HG03064 (cell line): ENCODE measurements around the gene ABHD12.
"Not testable (repeated sequence)": the region's sequence is repeated elsewhere in the genome, so short reads cannot be mapped to it uniquely, and the experiment has no call there.

Source experiments
- ATAC-seq: cut with Tn5 transposase; IDR thresholded peaks from one replicate; pipeline ENCODE4 v1.9.1; 2021; ENCODE audit warnings: low read depth; ENCODE audit not compliant: unreplicated experiment

The ABHD12 gene

DNA sequence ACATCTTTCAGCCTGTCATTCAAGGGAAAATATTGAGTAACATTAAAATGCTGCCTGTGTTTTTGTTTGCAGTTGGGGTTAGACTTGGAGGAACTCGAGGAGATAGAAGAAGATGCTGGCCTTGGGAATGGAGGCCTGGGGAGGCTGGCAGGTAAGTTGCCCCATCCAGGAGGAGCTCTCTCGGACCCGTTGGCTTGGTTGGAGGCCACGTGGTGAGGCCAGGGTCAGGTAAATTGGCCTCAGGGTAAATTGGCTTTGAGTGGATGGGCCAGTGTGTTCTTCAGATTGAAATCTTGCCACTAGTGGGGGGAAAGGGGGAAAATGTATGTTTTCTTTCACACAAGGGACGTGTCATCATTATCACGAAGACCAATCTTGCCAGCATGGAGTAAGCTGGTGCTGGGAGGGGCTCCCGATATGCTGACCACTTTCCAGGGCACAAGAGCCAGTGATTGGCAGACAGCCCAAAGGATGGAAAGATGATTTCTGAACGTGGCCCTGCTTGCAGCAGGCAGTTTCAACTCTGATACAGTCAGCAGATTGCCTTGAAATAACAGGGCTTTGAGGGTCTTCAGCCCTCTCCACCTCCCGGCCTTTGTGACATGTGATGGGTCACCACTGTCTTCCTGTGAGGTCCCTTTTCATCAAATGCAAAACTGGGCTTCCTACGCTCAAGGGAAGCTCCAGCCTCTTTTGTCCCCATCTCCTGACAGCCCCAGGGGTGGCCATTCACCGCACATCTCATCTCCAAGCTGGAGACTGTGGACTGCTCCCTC is 121.4 kb downstream of the ABHD12 start:
- ATAC-seq: no peak

DNA sequence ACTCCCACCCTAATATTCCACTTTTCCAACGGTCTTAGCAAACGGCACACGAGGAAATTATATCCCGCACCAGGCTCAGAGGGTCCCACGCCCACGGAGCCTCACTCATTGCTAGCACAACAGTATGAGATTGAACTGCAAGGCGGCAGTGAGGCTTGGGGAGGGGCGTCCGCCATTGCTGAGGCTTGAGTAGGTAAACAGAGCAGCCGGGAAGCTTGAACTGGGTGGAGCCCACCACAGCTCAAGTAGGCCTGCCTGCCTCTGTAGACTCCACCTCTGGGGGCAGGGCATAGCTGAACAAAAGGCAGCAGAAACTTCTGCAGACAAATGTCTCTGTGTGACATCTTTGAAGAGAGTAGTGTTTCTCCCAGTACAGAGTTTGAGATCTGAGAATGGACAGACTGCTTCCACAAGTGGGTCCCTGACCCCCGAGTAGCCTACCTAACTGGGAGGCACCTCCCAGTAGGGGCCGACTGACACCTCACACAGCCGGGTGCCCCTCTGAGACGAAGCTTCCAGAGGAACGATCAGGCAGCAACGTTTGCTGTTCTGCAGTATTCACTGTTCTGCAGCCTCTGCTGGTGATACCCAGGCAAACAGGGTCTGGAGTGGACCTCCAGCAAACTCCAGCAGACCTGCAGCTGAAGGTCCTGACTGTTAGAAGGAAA is 129.7 kb downstream of the ABHD12 start:
- not testable (repeated sequence) for ATAC-seq

DNA sequence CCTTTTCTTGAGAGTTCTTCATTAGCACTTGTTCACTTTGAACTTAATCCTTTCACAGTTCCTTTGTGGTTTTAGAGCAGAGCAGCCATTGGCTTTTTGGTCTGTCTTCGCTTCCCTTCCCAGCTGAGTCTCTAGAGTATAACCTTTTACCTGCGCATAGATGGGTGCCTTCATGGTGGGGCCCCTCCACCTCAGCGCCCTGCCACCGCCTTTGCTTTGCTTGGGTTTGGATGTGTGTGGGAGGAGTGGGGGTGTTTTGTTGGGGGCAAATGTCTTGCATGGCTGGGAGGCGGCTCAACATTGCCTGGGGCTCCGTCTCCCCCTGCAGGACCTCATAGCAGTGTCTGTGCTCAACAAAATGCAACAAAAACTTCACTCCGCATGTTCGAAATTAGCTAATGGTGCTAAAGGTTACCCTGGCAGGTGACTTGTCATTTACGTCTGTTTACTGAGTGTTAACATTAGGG is 130.8 kb downstream of the ABHD12 start:
- no peak for ATAC-seq

DNA sequence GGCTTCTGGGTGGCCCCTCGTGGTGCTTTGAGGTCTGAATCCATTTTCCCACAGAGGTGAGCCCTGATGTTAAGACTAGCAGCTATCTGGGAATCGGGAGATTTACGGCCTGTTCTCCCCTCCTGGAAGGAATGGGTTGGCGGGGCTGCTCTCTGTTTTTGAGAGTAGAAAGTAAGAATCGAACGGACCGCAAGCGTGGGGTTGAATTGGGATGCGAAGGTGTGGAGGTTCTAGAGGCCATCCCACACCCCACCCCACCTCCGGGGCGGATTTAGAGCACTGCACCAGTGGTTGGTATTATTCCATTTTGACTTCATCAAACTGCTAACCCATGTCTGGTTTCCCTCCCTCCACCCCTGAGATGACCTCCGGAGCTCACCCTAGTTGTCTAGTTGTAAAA is 131.3 kb downstream of the ABHD12 start:
- no peak for ATAC-seq

DNA sequence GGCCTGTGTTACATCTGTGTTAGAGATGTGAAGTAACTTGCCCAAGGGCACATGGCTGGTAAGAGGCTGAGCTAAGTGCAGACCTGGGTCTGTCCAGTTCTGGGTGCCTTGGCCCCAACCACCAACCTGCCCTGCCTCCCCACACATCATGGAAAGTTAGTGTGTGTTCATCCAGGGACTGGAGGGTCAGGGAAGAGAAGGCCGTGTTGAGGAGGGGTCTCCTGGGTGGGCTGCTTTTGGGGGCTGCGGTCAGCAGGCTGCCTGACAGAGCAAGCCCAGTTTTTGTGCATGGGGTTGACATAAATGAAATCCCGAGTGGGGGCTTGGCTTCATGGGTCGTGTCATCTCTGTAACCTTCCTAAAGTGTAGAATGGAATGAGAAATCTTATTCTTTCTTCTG is 131.8 kb downstream of the ABHD12 start:
- ATAC-seq: no peak

DNA sequence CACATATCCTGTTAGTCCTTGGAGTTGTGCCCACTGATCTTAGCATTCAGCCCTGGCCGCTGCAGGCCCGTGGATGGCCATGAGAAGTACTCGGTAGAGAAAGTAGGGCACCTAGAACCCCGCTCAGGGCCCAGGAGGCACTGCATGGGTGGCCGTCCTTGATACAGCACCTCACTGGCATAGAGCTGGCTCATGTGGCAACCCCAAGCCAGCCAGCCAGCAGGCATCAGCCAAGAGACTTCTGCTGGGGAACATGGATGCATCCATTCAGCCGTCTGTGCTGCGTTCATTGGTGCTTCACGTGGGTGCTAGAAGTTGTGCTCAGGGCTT is 132.2 kb downstream of the ABHD12 start:
- no peak for ATAC-seq

DNA sequence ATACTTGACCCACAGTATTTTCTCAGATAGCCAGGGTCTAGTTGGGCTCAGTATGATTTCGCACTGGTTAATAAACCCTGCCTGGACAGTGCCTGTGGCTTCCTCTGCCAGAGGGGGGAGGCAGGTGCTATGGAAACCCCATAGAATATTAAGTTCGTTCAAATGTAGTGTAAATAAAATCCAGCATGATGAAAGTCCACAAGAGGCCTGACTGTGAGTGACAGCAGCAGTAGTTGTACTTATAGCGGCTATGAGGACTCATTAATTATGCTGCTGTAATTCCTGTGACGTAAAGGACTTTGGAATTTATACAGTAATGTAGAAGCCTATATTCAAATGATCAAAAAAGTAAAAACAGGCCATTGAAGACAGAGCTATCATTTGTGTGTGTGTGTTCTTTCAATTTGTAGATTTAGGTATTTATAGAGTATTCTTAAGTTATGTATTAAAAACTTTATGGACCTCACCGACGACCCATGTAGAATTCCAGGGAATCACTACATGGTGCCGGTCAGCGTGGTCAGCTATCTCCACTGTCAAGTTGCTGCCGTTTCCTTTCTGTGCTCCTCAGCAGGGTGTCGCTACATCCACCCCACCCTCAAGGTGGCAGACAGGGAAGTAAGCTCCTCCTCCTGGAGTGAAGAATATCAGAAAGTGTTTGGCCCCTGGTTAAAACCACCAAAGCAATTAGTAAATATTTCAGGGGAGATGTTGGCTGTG is 132.7 kb downstream of the ABHD12 start:
- ATAC-seq: no peak

DNA sequence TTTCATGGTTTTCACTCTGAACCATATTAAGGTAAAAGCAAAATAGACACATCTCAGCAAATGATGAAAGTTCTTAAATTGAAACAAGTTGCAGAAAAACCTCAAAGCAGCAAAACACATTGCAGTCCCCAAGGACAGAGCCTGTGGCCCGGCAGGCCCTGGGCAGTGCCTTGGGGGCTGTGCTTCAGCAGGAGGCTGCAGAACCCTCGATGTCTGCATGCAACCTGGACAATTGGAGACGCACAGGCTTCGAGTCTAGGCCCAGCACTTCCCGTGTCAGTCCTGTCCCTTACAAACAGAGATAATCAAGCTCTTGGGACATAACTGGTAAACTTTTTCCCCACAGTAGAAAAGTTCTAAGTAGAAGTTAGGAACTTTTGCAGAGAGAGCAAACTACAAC is 133.5 kb downstream of the ABHD12 start:
- ATAC-seq: no peak

DNA sequence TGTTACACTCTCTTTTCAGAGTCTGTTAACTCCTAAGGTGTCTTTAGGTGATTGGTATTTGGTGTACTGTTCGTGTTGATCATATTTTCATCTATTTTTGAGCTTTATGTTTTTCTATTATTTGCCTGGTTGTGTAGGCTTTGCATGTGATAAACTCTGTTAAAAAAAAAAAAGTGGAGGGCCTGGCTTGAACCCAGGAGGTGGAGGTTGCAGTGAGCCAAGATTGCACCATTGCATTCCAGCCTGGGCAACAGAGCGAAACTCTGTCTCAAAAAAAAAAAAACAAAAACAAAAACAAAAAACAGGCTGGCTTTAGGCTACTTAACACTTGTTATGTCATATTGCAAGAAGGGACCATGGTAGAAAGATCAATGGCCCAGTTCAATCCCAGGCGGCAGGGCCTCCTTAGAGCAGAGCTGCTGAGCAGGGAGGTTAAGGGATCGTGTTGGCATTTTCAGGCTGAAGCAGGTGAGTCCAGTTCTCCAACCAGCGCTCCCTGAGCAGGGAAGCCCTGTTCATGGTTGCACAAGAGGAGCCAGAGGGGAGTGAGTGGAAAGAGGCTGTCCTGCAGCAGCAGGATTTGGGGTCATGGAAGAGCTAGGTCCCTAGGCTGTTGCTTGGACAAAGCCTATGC is 134.3 kb downstream of the ABHD12 start:
- no peak for ATAC-seq

DNA sequence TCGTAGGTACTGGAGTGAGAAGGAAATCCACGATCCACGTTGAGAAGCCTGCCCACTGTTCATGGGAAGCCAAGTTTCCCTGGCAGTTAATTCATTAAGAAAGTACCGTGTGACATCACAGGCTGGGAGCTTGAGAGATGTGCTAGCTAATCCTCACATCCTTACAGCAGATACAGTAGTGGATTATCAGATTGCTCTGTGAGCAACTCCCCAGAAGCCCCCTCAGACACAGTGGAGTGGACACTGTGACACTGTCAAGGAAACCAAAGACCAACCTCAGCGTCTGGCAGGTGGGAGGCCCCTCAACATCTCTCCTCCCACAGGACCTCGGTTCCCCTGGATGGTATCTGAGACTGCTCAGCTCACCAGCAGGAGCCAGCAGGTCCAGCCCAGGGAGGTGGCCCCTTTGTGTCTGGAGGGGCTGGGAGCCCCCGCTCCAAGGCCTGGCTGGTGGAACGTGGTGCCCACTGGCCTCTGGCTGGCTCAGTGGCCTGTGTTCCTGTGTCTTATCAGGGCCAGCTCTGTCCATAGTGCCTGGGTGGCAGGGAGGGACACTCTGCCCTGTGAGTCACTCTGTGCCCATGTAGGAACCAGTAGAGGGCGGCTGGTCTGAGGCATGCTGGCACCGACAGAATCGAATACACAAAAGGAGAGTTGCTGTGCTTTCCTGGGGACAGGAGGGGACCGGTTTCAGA is 135.5 kb downstream of the ABHD12 start:
- ATAC-seq: no peak

DNA sequence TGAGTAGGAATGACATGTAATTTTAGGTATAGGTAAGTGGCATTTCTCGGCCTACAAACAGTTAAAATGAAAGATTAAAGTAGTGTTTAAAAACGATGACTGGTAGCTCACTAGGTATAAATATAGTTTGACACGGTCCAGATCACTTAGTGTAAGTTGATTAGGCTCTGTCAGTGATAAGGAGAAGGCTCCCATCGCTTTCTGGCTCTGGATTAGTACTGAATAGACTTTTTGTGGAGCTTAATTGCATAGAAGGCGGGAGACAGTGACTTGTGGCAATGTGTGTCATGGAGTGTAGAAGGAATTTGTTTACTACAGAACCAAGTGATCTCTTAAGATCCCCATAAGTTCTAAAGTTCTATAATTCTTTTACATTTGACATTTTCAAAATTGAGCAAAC is 136.1 kb downstream of the ABHD12 start:
- no peak for ATAC-seq

DNA sequence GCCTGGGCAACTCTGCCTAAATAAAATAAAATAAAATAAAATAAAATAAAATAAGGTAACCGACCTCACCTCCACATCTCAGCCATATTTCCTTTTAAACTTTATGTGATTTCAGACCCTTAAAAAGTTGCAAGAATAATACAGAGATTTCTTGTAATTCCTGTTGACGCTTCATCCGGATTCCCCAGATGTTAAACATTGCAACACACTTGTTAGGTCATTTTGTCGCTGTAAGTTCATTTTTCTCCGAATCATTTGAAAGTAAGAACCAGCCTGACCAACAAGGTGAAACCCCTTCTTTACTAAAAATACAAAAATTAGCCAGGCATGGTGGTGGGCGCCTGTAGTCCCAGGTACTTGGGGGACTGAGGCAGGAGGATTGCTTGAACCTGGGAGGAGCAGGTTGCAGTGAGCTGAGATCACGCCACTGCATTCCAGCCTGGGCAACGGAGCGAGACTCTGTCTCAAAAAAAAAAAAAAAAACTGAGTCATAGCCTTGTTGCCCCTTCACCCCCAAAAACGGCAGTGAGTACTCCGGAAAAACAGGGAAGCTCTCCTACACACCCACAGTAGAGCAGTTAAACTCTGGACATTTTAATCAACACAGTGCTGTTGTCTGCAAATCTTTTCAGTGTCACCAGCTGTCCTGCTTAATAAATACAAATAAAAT is 136.9 kb downstream of the ABHD12 start:
- no peak for ATAC-seq

DNA sequence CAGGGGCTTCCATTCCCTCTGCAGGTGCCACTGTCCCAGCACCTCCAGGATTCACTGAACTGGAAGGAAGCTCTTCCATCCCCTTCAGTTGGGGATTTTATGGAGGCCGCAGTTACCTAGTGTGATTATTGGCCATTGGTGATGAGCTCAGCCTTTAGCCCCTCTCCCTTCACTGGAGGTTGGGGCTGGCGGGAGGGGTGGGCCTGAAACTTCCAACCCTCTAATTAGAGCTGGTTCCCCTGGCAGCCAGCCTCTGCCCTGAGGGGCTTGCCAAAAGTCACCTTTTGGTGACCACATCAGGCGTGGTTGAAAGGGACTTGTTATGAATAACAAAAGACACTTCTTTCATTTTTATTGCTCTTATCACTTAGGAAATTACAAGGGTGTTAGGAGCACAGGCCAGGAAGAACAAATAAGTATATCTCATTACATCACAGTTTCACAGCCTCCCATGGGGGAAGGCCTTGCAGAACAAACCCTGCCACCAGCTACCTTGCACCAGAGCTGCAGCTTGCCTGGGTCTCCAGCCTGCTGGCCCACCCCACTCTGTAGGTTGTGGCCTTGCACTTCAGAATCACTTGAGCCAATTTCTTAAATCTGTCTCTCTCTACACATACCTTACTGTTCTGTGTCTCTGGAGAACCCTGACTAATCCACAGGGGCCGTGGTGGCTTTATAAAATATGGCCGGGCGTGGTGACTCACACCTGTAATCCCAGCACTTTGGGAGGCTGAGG is 137.8 kb downstream of the ABHD12 start:
- ATAC-seq: no peak

DNA sequence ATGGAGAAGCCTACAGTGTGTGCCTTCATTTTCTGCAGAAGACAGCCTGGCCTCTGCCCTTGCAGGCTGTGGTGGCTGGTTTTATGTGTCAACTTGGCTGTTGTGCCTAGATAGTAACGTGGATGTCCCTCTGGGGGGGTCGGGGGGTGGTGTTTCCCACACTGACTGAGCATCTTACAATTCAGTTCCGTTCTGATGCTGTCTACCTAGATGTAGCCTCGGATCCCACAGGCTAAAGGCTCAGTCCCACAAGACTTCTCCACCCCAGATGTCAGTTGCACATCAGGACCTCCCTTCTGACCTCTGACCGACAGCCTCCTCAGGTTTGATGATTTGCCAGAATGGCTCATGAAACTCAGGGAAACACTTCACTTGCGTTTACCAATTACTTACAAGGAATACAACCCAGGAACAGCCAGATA is 138.4 kb downstream of the ABHD12 start:
- no peak for ATAC-seq

DNA sequence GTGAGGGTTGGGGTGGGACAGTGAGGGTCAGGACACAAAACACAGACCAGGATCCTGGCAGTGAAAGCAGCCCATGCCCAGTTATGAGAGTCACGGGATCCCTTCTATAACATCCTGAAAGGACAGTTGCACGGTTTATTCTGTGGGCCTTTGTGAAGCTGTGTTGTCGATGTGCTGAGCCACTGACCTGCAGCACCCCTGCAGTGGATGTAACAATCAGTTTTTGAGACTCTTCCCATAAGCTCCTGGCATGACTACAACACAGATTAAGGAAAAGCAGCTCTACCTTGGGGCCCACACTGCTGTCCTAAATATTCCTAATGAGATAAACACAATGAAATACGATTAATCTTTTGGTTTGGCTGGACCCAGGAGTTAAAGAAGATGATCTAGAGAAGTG is 139.1 kb downstream of the ABHD12 start:
- no peak for ATAC-seq

DNA sequence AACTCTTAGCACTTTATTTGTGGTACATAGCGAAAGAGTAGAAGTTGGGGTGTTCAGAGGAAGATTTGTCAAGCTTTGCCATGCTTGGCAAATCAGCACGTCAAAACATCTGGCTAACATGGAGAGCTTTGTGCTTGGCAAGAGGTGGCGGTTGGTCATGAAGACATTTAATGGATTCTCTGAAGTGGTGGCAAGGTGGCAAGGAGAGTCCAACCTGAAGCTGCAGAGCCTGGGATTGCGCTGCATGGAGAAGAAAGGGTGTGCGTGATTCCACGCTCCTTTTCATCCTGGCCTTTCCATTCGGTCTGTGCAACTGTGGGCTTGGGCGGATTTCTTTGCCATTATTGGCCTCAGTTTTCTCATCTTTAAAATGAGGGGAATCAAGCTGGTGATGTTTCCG is 139.6 kb downstream of the ABHD12 start:
- ATAC-seq: no peak

DNA sequence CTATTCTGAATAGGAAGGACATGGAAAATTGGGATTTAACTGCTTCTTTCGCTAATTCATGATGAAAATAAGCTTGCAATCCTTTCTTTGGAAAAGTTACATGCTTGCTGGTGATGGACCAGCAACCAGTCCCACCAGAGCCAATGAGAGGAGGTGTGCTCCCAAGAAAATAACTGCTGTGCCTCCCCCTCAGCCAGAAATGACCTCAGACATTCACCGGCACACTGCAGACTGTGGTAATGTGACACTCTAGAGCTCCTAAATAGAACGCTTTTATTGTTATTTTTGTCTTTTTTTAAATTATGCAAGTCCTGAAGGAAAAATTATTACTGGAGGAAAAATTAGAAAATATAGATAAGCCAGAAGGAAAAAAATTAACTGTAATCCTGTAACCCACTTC is 140.1 kb downstream of the ABHD12 start:
- no peak for ATAC-seq
